ENCODE results near the gene LPIN3.
A peak's percentile ranks its signal among the peaks of the same experiment; 100 is the strongest.

Gene LPIN3

DNA sequence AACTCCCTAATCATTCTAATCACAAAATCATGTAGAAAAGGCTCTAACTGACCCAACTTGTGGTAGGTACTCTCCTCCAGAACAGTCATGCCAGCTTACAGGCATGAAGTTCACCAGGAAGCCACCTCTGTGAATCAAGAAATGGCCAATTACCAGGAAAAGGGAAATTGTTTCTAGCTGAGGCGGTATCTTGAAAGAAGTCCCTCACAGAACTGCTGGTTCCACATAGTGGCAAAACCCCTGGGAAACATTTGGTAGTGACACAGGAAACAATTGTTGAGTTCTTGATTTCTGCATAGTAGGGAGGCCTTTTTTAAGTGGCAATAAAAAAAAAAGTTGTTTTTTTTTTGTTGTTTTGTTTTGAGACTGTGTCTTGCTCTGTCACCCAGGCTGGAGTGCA is 19.6 kb upstream of the LPIN3 start:
- no peak for DNase-seq

DNA sequence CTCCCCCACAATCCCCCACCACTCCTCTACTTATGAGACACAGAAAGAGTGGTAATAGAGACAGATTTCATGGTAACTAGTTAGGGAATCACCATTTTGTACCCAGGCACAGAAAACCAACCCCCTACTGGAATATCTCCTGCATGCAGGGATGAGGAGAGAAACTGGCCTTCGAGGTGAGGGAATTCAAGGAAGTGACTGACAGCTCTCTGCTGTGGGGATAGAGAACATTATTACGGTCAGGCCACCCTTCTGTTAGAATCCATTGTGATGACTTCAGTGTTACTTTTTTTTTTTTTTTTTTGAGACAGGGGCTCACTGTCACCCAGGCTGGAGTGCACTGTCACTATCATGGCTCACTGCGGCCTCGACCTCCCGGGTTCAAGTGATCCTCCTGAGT is 13.4 kb upstream of the LPIN3 start:
- no peak for DNase-seq

DNA sequence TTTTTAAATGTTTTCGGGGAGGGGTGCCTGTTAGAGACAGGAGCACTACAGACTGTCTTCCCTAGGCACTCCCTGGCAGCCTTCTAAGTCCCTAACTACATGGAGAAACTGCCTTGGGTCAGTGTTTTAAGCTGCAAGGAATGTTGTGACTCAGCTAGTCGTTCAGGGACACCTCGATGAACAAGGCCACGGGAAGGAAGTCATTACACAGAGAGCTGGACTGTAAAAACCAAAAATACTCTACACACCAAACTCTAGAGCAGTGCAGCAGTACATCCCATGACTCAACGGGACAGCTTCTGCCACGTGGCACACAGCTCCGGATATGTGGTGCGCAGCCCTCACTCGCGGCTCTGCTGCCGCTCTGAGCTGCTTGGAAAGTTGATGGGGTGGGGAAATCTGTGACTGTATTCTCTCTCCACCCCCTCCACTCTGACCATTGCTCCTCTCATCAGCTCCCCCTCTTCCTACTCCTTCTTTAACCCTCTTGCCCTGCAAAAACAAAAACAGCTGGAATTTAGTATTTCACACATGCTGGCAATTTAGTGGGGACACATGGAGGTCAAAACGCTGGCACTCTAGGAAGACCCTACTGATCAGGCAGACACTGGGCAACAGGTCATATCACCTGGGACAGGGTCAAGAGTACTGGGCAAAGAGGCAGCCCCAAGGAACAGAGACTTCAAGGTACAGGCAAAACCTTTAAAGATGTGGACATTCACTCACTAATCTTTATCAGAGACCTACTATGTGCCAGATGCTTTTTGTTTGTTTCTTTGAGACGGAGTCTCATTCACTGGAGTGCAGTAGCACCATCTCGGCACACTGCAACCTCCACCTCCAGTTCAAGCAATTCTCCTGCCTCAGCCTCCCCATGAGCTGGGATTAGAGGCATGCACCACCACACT is 10.9 kb upstream of the LPIN3 start:
- peak; percentile 9 to 86 for DNase-seq

DNA sequence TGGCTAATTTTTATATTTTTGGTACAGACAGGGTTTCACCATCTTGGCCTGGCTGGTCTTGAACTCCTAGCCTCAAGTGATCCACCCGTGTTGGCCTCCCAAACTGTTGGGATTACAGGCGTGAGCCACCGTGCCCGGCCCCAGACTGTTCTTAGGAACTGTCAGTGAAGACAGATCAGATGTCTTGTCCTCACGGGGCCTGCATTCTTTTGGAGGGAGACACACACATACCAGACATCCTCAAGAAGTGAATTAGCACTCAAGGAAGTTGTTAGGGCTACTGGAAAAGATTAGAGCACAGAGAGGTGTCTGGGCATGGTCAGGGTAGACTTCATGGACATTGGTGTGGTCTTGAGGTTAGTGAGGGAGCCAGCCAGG is 10.3 kb upstream of the LPIN3 start:
- DNase-seq, result no peak

DNA sequence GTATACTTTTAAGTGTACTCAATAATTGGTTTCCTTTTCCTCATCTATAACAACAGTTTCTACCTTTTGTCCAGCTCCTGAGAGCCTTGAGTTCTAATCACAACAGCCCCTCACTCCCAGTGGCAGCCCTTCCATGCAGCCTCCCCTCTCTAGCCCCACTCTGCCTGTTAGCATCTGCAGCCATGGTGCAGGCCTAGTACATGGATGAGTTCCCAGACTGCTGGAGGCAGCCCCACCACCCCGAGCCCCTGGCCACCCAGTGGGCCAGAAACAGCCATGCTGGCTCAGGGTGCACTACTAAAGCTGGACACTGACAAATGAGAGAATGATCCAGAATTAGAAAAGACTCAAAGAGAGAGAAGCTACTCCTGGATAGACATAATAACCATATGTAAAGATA is 9.7 kb upstream of the LPIN3 start:
- no peak for DNase-seq

DNA sequence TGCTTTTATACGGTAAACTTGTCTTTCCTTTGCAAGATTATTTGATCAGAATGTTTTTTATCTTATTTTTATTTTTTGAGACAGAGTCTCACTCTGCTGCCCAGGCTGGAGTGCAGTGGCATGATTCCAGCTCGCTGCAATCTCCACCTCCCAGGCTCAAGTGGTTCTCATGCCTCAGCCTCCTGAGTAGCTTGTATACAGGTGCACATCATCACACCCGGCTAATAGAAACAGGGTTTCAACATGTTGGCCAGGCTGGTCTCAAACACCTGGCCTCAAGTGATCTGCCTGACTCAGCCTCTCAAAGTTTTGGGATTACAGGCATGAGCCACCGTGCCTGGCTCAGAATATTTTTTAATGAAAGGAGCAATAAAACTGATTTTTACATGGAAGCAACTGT is 8.9 kb upstream of the LPIN3 start:
- no peak for DNase-seq

DNA sequence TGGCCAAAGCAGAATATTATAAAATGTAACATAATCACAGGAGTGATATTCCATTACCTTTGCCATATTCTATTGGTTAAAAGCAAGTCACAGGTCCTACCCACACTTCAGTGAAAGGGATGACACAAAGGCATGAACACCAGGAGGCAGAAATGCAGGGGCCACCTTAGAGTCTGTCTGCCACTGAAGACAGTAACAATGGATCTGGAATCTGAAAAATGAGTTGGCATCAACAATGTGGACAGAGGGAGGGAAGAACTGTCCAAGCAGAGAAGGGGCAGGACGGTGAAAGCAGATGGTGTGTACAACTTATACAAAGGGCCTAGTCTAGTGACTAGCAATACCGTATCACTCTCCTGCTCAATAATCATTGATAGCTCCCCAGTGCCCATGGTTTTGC is 6.6 kb upstream of the LPIN3 start:
- DNase-seq, result no peak

DNA sequence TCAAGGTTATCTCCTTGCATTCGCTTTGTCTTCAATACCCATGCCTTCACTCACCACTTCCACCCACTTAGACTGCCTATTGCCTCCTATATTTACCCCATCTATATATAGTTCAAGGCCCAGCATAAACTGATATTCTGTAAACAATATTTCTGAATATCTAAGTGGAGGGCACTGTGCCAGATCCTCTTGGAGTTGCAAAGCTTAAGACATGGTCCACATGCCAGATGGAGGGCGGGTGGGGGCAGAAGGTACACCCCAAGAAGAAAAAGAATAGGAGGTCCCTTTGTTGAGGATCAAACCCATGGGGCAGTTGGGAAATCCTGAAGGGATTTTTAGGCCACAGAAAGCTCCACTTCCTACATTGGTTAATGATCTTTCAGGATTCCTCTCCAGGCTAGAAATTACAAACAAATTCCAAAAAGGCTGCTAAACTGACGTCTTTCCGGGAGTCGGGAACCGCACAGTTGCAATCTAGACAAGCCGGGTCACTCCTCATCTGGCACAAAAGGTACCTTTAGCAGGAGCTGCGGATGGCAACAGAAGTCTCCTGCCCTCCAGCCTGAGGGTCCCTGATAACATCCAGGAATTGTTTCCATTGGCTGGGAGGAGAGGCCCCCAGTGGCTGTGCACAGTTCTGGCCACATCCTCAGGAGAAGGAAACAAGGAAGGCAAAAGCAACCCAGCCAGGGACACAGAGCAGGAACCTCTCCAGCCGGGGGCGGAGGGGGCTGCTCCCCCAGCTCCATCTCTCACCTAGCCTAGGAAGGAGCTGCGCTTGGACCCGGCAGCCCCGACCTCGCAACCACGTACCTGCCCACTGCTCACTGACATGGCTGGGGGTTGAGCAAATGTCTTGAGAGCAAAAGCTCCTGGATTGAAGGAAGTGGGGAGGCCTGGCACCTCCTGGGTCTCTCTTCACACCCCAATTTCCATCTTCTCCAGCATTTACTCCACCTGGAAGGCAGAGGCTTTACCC is 5.9 kb upstream of the LPIN3 start:
- no peak for DNase-seq

DNA sequence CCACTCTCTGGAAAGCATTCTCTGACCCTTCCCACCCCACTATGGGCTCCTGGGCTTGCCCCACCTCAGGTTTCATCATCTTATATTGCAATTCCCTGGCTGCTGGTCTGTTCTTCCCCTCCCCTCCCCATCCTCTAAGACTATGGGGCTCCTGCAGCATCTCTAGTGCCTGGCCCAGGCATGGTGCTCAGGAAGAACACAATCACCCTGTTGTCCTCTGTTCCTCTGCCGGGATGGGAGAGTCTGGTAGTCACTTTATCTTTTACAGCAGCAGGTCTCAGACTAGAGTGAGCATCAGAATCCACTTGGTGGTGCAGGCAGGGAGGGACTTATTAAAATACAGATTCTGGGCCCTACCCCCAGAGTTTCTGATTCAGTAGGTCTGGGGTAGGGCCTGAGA is 5.0 kb upstream of the LPIN3 start:
- DNase-seq, result no peak

DNA sequence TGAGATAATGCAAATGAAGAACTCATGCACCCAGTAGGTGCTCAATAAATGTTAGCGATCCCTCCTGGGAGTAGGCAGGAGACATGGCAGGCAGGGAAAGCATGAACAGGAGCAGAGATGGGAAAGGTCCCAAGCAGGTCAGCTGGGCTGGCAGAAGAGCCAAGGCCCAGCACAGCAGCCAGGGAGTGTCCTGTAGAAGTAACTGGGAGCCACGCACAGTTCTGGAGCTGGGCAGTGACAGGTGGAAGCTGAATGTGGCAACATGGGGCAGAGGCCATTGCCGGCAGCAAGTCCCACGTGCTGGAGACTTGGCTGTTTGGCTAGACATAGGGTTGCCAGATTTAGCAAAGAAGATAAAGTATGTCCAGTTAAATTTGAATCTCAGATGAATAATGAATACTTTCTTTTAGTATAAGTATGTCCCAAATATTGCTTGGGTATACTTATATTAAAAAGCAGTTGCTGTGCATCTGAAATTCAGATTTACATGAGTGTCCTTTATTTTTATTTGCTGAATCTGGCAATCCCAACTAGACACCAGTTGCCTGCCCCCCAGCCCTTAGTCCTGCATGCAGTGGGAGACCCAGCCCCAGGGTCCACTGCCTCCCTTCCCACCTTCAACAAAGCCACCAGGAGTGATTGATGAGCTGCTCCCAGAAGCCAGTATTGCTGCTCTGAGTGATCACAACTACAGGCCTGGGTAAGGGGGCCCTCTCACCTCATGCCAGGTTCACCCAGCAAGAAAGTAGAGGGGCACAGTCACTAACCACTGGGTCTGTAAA is 3.7 kb upstream of the LPIN3 start:
- DNase-seq, result no peak

DNA sequence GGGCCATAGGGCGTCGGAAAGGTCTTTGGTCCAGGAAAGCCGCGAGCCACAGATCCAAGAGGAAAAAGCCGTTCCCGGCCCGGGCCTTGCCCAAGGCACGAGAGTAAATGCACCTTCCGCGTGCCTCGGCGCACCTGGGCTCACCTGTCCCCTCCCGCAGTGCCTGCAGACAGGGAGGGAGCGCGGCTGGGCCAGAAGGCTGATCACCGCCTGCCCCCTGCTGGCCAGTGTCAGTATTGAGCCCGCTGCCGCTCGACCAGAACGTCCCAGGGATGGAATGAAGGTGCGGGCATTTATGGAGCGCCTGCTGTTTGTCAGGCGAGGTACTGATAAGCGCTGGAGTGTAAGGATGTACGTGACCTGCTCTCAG is 679 bp upstream of the LPIN3 start:
- peak; percentile 33 to 35 for DNase-seq

DNA sequence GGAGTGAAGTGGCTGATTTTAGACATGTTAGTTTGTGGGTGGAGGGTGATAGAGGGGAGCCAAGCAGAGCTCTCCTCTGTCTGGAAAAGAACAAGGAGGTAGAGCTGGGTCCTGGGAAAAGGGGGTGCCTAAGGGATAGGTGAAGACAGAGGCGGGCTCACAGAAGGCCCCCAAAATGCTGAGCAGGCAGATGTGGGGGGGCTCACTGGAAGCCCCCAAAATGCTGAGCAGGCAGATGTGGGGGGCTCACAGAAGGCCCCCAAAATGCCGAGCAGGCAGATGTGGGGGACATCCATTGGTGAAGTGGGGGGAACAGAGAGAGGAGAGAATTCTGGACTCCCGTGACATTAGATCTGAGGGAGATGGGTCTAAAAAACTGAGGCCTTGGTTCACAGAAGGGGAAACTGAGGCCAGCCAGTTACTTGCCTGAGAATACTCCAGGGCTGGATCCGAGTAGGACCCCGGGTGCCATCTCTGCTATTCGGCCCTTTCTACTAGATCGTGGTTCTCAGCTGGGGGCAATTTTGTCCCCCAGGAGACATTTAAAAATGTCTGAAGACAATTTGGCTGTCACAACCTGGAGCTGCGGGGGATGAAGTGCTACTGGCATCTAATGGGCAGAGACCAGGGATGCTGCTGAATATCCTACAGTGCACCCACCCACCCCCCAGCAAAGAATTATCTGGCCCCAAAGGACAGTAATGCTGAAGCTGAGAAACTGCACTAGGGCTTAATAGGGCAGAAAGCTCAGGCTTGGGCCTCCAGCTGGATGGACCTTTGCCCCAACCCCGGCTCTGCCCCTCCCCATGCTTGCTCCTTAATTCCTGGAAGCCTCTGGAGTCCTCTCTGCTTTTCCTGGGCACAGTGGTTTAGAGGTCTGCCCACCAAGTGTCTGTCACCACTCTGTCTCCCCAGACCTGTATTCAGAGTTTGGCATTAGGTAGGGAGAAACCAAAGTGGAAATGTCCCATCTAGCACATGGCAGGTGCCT is 2.1 kb downstream of the LPIN3 start:
- no peak for DNase-seq

DNA sequence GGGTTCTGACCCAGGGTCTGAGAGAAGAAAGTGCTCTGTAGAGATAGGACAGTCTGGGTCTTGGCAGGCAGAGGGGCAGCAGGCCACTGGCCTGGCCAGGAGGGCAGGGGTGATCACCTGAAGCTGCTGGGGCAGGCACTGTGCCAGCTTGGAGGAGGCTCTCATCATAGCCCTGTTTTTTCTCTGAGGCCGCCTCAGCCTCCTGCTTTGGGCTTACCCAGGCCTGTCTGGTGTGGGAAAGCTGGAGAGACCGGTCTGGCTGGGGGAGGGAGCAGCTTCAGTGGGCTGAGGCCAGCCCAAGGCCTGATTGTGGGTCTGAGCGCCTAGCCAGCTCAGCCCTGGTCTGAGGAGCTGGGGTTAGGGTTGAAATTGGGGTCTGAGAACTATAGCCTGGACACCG is 3.9 kb downstream of the LPIN3 start:
- DNase-seq, result no peak

DNA sequence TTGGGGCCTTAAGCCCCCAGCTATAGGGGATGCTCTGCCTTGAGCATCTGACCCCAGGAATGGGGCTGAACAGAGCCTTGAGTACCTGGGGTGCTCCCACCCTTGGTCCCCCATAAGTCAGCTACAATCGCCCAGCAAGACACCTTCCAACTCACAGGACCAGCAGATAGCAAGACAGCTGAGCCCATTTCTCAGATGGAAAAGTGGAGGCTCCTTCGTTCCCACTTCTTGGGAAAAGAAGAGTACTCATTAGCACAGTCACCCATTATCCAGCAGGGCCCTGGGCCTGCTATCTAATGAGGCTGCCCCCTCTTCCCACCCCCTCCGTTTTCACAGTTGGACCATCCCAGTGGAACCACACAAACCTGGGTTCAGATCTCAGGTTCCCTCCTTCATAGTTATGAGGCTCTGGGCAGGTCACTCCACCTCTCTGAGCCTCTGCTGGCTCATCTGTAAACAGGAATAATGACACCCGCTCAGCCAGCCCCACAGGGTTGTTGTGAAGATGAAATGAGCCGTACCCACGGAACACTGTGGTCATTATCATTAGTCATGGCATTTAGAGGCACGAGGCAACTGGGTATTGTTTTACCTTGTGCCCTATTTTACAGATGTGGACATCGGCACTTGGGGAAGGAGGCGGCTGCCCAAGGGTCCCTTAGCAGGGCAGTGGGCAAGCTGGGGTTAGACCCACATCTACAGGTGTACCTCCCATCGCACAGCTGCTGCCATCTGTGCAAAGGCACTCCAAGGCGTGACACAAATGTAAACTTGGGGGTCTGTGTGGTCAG is 4.5 kb downstream of the LPIN3 start:
- DNase-seq, result no peak

DNA sequence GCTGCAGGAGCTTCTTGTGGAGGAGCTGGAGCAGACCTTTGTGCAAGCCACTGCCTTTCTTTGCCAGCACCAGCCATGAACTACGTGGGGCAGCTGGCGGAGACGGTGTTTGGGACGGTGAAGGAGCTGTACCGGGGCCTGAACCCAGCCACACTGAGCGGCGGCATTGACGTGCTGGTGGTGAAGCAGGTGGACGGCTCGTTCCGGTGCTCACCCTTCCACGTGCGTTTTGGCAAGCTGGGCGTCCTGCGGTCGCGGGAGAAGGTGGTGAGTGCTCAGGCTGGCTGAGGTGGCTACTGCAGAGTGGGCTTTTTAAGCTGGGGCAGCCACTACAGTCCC is 5.1 kb downstream of the LPIN3 start:
- DNase-seq, result no peak

DNA sequence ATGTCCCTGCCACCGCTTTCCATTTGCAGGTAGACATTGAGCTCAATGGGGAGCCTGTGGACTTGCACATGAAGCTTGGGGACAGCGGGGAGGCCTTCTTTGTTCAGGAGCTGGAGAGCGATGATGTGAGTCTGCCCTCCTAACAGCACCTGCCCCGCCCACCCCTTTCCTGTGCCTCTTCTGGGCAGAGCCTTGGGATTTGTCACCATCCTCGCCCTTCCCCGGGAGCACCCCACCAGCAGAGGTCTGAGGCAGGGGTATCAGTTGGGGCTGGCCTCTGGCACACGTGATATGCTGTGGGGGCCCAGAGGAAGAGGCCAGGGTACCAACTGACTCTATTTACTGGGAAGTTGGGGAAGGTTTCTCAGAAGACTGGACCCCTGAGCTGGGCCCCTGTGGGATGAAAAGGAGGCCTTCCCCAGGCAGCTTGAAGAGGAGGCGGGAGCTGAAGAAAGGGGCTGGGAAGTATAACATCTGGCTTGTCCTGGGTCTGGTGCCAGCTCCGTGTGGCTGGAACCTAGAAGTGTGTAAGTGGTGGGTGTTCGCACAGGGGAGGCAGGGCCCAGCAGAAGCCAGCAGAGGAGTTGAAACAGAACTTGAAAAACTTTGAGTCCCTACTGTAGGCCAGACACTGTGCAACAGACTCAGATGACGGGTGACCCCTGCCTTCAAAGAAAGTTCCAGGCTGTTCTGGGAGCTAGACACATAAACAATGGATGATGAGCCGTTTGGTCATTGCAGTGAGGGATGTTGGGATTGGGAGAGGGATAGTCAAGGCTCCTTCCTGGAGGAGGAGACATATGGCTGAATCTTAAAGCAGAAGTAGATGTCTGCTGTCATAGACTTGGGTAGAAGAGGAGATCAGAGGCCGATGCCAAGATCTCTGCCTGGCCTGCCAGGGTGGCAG is 7.2 kb downstream of the LPIN3 start:
- DNase-seq, result no peak

DNA sequence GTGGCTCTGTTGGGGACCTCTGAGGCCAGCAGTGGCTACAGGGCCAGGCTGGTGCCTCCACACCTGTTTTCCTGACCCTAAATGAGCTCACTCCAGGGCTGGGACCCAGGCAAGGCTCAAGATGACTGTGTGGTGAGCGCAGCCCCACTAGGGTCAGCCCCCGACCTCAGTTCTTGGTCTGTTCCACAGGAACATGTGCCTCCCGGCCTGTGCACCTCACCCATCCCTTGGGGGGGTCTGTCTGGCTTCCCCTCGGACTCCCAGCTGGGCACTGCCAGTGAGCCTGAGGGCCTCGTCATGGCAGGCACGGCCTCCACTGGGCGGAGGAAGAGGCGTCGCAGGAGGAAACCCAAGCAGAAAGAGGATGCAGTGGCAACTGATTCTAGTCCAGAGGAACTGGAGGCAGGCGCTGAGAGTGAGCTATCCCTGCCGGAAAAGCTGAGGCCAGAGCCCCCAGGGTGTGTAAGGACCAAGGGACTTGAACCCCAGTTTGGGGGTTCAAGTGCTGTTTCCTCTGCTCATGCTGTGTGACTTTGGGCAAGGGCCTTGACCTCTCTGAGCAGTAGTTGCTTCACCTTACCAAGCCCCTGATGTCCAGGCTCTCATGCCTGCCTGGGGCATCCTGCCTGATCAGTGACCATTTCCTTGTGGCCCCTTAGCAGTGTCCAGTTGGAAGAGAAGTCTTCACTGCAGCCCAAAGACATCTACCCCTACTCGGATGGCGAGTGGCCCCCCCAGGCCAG is 8.0 kb downstream of the LPIN3 start:
- DNase-seq, result no peak

DNA sequence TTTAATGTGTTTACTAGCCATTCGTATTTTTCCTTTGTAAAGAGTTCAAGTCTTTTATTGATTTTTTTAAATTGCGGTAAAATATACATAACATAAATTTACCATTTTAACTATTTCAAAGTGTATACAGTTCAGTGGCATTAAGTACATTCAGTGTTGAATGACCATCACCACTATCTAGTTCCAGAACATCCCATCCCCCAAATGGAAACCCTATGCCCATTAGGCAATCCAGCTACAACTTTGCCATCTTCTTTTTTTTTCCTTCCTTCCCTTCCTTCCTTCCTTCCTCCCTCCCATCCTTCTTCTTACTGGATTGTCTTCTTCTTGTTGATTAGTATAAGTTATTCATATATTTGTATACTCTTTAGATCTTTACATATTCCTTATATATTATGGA is 8.6 kb downstream of the LPIN3 start:
- no peak for DNase-seq

DNA sequence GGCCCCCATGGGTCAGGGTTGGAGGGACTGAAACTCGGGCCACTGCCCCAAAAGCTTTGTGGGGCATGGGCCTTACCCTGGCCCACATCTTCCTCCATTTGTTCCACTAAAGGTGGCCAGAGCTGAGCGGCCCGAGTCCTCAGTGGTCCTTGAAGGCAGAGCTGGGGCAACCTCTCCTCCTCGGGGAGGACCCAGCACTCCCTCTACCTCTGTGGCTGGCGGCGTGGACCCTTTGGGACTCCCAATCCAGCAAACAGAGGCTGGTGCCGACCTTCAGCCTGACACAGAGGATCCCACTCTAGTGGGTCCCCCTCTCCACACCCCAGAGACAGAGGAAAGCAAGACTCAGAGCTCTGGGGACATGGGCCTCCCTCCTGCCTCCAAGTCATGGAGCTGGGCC is 9.3 kb downstream of the LPIN3 start:
- no peak for DNase-seq

All from bone marrow (tissue), 2 donors.